GM21786 (cell line): Measurements from ENCODE around the gene CCAR1.
"Not testable (repeated sequence)": the region's sequence is repeated elsewhere in the genome, so short reads cannot be mapped to it uniquely, and the experiment has no call there.

ENCODE experiments used
- ATAC-seq: cut with Tn5 transposase; IDR thresholded peaks from one replicate; pipeline ENCODE4 v1.9.1; 2021; ENCODE audit not compliant: unreplicated experiment

Gene CCAR1

GRCh38 chr10:68720793-68721672 lies at the start of gene CCAR1:
Gene CCAR1 (plus strand): TSS chr10:68721239. CDS start chr10:68722505, 1,266 bp downstream.
- peak; percentile 99 for ATAC-seq

- ATAC-seq, result peak; percentile 83
Measured at GRCh38 chr10:68684413-68684812, 36.6 kb upstream of the CCAR1 start.

- ATAC-seq, result no peak
Measured at GRCh38 chr10:68696018-68696417, 25.0 kb upstream of the CCAR1 start.

GRCh38 chr10:68697106-68697505 lies 23.9 kb upstream of the CCAR1 start:
- no peak for ATAC-seq

- ATAC-seq, result no peak
Measured at GRCh38 chr10:68700197-68700596, 20.8 kb upstream of the CCAR1 start.

GRCh38 chr10:68705548-68705947 lies 15.5 kb upstream of the CCAR1 start:
- no peak for ATAC-seq

GRCh38 chr10:68708987-68709386 lies 12.1 kb upstream of the CCAR1 start:
- ATAC-seq, result not testable (repeated sequence)

- ATAC-seq, result not testable (repeated sequence)
Measured at GRCh38 chr10:68713065-68713464, 8.0 kb upstream of the CCAR1 start.

GRCh38 chr10:68717435-68717834 lies 3.6 kb upstream of the CCAR1 start:
- no peak for ATAC-seq

GRCh38 chr10:68721673-68722335 lies 765 bp downstream of the CCAR1 start:
- no peak for ATAC-seq

- ATAC-seq, result no peak
Measured at GRCh38 chr10:68725016-68725415, 4.0 kb downstream of the CCAR1 start.

- no peak for ATAC-seq
Measured at GRCh38 chr10:68727146-68727545, 6.1 kb downstream of the CCAR1 start.

- ATAC-seq, result no peak
Measured at GRCh38 chr10:68732651-68733050, 11.6 kb downstream of the CCAR1 start.

- no peak for ATAC-seq
Measured at GRCh38 chr10:68734349-68734748, 13.3 kb downstream of the CCAR1 start.

GRCh38 chr10:68735119-68735518 lies 14.1 kb downstream of the CCAR1 start:
- no peak for ATAC-seq

- ATAC-seq, result not testable (repeated sequence)
Measured at GRCh38 chr10:68735739-68736138, 14.7 kb downstream of the CCAR1 start.

GRCh38 chr10:68740676-68741075 lies 19.6 kb downstream of the CCAR1 start:
- not testable (repeated sequence) for ATAC-seq

GRCh38 chr10:68742397-68742796 lies 21.4 kb downstream of the CCAR1 start:
- no peak for ATAC-seq

- no peak for ATAC-seq
Measured at GRCh38 chr10:68752711-68753350, 31.8 kb downstream of the CCAR1 start.

GRCh38 chr10:68756246-68756645 lies 35.2 kb downstream of the CCAR1 start:
- ATAC-seq, result no peak

GRCh38 chr10:68756766-68757165 lies 35.7 kb downstream of the CCAR1 start:
- no peak for ATAC-seq
